GM10248 (cell line): ENCODE results near the gene CLEC4F.

Source experiments
- CTCF ChIA-PET: fragments of 300-600 bp; sonication (Branson Sonifier 250); formaldehyde crosslinking; extraction: SDS; loops from one replicate; lab custom pipeline; 2021; ENCODE audit warnings: antibody characterized with exemption; lab: Yijun Ruan, JAX
- POLR2A ChIA-PET: fragments of 350-650 bp; sonication (Branson Sonifier 250); formaldehyde crosslinking; extraction: SDS; loops from one replicate; lab custom pipeline; 2020; ENCODE audit warnings: antibody characterized with exemption; lab: Yijun Ruan, JAX
- DNase-seq: peaks from one replicate; pipeline ENCODE4 v3.0.0; 2012; ENCODE audit errors: extremely low spot score
- TF ChIP-seq, protein P1 (sequence below): IDR thresholded peaks from 2 replicates; pipeline ENCODE4 v1.5.1; 2012; ENCODE audit warnings: mild to moderate bottlenecking, low read depth; ENCODE audit errors: extremely low read depth, missing control alignments, control extremely low read depth

Gene CLEC4F

DNA sequence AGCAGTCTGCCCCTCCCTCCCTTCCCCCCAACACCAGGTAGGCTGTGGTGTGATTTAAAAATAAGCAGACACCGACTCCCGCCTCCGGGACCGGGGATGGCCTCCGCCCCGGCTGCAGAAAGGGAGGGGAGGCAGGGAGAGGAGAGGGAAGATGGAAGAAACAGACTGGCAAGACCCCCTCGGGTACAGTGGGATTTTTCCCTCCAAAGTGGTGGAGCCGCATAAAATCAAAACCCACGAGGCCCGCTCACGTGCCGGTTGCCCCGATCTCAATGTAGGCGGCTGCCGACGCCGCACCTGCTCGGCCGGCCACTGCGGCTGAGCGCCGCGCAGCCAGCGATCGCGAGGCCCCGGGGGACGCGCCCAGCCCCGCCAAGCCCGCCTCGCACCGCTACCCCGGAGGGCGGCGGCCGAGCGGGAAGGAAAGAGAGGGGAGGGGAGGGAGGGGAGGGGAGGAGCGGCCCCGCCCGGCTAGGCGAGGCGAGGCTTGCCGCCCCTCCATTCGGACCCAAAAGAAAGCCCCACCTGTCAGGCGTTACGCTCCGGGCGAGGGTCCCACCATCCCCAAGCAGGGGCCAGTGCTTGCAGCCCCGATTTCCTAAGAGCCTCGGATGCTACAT is 53.2 kb downstream of the CLEC4F start:
- DNase-seq = peak; percentile 35
- TF ChIP-seq, protein P1, sequence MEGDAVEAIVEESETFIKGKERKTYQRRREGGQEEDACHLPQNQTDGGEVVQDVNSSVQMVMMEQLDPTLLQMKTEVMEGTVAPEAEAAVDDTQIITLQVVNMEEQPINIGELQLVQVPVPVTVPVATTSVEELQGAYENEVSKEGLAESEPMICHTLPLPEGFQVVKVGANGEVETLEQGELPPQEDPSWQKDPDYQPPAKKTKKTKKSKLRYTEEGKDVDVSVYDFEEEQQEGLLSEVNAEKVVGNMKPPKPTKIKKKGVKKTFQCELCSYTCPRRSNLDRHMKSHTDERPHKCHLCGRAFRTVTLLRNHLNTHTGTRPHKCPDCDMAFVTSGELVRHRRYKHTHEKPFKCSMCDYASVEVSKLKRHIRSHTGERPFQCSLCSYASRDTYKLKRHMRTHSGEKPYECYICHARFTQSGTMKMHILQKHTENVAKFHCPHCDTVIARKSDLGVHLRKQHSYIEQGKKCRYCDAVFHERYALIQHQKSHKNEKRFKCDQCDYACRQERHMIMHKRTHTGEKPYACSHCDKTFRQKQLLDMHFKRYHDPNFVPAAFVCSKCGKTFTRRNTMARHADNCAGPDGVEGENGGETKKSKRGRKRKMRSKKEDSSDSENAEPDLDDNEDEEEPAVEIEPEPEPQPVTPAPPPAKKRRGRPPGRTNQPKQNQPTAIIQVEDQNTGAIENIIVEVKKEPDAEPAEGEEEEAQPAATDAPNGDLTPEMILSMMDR = no peak
- ChIA-PET POLR2A (no interaction called here), CTCF (interaction anchor here (0.8 to 2.8 kb wide), 5 partner anchors 8 to 54 kb away, joined by 3 to 13 read pairs (median 6); no protein-coding TSS in a partner anchor)

DNA sequence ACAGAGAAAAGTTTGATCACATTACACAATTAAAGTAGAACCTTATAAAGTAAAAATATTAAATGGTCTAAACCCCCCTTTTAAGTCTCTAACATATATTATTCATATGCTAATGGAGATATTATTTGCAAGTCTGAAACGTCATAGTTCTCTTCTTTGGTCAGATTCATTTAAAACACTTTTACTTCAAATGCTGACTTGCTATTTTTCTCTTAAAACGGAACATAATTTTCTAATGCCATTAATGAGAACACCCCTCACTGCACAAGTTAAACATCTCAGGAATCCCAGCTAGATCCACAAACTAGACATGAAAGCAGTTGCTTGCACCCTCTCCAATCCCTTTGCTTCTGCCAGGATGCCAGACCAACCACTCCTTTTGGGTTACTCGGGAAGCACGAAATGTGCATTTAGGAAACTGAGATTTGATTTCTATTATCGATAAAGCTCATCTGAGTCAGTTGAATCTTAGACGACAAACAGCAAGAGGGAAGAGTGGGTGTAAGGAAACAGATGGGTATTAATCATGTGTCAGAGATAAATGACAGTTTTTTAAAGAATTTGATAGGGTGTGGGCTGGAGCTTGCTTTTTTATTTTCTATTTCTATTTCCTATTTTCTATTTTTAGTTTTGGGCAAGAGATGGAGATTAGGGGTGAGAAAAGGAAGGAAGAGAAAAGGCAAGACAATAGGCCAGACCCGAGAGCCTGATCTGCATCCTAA is 53.9 kb downstream of the CLEC4F start:
- DNase-seq = no peak
- CTCF ChIA-PET = interaction anchor here (1.1 kb wide), 1 partner anchor 79 kb away, joined by 3 read pairs; no protein-coding TSS in a partner anchor

DNA sequence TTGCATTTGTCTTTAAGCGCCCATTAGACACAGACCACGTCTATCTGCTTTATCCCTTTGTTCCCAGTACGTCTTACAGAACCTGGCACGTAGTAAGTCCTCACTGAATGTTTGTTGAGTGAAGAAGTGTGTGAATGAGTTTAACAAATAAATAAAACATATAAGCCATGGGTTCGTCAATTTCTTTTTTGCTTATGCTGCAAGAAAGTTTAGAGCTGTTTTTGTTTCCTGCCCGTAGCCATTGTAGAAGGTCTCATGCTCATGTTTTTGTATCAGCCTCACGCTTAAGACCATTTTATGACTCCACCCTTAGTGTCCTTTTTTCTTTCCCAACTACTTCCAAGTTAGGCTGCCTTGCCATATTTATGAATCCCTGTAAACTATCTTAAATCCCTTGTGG is 54.9 kb downstream of the CLEC4F start:
- ChIA-PET CTCF (no interaction called here), POLR2A (no interaction called here)
- TF ChIP-seq, protein P1 = no peak
- no peak for DNase-seq

More for the DNA sequence above, 53.9 kb downstream of the CLEC4F start:
- POLR2A ChIA-PET = no interaction called here
- TF ChIP-seq, protein P1 = no peak

DNA sequence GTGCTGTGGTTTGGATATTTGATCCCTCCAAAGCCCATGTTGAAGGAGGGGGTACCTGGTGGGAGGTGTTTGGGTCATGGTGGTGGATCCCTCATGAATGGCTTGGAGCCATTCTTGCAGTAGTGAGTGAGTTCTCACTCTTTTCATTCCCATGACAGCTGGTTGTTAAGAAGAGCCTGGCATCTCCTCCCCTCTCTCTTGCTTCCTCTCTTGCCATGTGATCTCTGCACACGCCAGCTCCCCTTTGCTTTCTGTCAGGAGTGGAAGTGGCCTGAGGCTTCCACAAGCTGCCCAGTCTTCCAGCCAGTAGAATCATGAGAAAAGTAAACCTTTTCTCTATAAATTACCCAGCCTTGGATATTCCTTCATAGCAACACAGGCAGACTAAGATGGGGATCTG is 61.0 kb downstream of the CLEC4F start:
- no peak for DNase-seq
- POLR2A ChIA-PET = interaction anchor here (1.0 kb wide), 1 partner anchor 73 kb away, joined by 3 read pairs; no protein-coding TSS in a partner anchor
- CTCF ChIA-PET = interaction anchor here (1.5 to 2.7 kb wide), 2 partner anchors 9 to 10 kb away, joined by 4 to 13 read pairs; partner anchors contain the start of gene ADD2

More for the DNA sequence above, 61.0 kb downstream of the CLEC4F start:
- TF ChIP-seq, protein P1 = no peak
